IPS-NIHi11 (cell line): ENCODE measurements around the gene SHISAL1.

Experiments used
- DNase-seq: peaks from one replicate; pipeline ENCODE4 v3.0.0; 2012; ENCODE audit warnings: mixed read lengths, low spot score

Gene SHISAL1

GRCh38 chr22:44301039-44301438 is 11.7 kb downstream of the SHISAL1 start:
- DNase-seq, result no peak

- DNase-seq, result no peak
Observed at GRCh38 chr22:44299124-44299523, 13.6 kb downstream of the SHISAL1 start.

GRCh38 chr22:44298406-44299091 is 14.2 kb downstream of the SHISAL1 start:
- DNase-seq, result no peak

- DNase-seq, result no peak
Observed at GRCh38 chr22:44297470-44298061, 15.2 kb downstream of the SHISAL1 start.

- DNase-seq, result no peak
Observed at GRCh38 chr22:44295406-44295805, 17.3 kb downstream of the SHISAL1 start.

GRCh38 chr22:44293876-44294275 is 18.9 kb downstream of the SHISAL1 start:
- no peak for DNase-seq

GRCh38 chr22:44293034-44293433 is 19.7 kb downstream of the SHISAL1 start:
- no peak for DNase-seq

GRCh38 chr22:44292521-44292920 is 20.2 kb downstream of the SHISAL1 start:
- DNase-seq, result no peak

- DNase-seq, result peak; percentile 81
Observed at GRCh38 chr22:44291674-44292360, 20.9 kb downstream of the SHISAL1 start.

- no peak for DNase-seq
Observed at GRCh38 chr22:44291265-44291664, 21.5 kb downstream of the SHISAL1 start.

GRCh38 chr22:44289414-44290171 is 23.2 kb downstream of the SHISAL1 start:
- peak; percentile 60 for DNase-seq

- DNase-seq, result no peak
Observed at GRCh38 chr22:44288913-44289312, 23.8 kb downstream of the SHISAL1 start.

- DNase-seq, result no peak
Observed at GRCh38 chr22:44287741-44288140, 25.0 kb downstream of the SHISAL1 start.

GRCh38 chr22:44287121-44287693 is 25.5 kb downstream of the SHISAL1 start:
- DNase-seq, result no peak

- no peak for DNase-seq
Observed at GRCh38 chr22:44286646-44287045, 26.1 kb downstream of the SHISAL1 start.

GRCh38 chr22:44284711-44285110 is 28.0 kb downstream of the SHISAL1 start:
- no peak for DNase-seq

- no peak for DNase-seq
Observed at GRCh38 chr22:44281768-44282637, 30.7 kb downstream of the SHISAL1 start.

- DNase-seq, result no peak
Observed at GRCh38 chr22:44280665-44281188, 32.0 kb downstream of the SHISAL1 start.

- no peak for DNase-seq
Observed at GRCh38 chr22:44279069-44279360, 33.7 kb downstream of the SHISAL1 start.

- no peak for DNase-seq
Observed at GRCh38 chr22:44278243-44279068, 34.3 kb downstream of the SHISAL1 start.
